AG09309 (cell line): ENCODE measurements around the gene TBX6.
"Not testable (repeated sequence)": the region's sequence is repeated elsewhere in the genome, so short reads cannot be mapped to it uniquely, and the experiment has no call there.

ENCODE experiments used
- DNase-seq: peaks from one replicate; pipeline ENCODE4 v3.0.0-alpha.2; 2010; ENCODE audit warnings: low read depth
- H3K4me3 ChIP-seq: 2 replicates; pipeline ENCODE4 v1.5.1; 2011; ENCODE audit warnings: mild to moderate bottlenecking, low read depth, low read length, moderate library complexity; ENCODE audit not compliant: control insufficient read depth
- TF ChIP-seq, protein P1 (sequence below): IDR thresholded peaks from 2 replicates; pipeline ENCODE4 v1.5.1; 2011; ENCODE audit warnings: mild to moderate bottlenecking, low read depth, low read length, inconsistent platforms; ENCODE audit not compliant: insufficient read depth, control insufficient read depth; ENCODE audit errors: missing control alignments

The TBX6 gene

DNA sequence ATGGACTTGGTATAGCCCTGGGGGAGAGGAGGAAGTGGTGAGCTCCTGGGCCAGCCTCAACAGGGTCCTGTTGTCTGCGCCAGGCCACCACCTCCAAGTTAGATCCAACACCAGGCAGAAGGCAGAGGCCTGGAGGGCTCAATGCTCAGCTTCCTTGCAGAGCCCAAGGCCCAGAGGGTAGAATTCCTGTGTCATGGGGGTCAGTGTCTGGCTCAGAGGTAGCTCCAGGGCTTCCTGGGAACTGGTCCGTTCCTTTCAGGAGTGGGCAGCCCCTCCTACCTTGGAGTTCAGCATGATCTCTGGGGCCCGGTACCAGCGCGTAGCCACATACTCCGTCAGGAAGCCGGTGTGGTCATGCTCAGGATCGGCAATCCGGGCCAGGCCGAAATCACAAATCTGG is 26.0 kb upstream of the TBX6 start:
- TF ChIP-seq, protein P1, sequence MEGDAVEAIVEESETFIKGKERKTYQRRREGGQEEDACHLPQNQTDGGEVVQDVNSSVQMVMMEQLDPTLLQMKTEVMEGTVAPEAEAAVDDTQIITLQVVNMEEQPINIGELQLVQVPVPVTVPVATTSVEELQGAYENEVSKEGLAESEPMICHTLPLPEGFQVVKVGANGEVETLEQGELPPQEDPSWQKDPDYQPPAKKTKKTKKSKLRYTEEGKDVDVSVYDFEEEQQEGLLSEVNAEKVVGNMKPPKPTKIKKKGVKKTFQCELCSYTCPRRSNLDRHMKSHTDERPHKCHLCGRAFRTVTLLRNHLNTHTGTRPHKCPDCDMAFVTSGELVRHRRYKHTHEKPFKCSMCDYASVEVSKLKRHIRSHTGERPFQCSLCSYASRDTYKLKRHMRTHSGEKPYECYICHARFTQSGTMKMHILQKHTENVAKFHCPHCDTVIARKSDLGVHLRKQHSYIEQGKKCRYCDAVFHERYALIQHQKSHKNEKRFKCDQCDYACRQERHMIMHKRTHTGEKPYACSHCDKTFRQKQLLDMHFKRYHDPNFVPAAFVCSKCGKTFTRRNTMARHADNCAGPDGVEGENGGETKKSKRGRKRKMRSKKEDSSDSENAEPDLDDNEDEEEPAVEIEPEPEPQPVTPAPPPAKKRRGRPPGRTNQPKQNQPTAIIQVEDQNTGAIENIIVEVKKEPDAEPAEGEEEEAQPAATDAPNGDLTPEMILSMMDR: no peak
- H3K4me3 ChIP-seq: no peak overlapping the region
- no peak for DNase-seq

DNA sequence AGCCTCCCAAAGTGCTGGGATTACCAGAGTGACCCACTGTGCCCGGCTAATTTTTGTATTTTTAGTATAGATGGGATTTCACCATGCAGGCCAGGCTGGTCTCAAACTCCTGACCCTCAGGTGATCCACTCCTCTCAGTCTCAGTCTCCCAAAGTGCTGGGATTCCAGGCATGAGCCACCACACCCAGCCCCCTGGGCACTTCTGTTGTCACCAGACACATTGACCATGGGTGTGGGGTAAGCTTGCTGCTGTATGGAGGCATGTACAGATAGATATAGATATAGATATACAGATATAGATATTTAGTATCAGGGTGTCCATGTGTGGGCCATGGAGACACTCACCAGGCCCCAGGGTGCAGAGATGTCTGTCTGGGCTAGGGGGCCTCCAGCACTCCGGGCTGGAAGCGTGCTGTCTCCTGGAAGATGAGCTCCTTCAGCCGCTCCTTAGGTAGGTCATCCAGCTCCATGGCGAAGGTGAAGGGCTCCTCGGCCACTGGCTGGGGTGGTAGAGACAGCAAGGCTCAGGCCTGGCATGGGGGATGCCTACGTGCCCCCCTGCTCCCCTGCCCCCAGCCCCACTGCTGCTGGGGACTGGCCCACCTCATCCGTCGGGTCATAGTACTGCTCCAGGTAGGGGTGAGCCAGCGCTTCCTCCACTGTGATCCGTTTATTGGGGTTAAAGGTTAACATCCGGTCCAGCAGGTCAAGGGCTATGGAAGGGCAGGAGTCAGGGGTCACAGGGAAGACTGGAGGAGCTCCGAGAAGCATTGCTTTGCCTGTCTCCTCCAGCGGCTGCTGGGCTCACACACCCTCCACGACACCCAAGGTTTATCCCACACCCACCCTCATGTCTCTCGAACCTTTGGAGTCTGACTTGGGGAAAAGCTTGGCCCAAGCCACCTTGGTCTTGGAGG is 24.8 kb upstream of the TBX6 start:
- TF ChIP-seq, protein P1: no peak
- no peak overlapping the region for H3K4me3 ChIP-seq

DNA sequence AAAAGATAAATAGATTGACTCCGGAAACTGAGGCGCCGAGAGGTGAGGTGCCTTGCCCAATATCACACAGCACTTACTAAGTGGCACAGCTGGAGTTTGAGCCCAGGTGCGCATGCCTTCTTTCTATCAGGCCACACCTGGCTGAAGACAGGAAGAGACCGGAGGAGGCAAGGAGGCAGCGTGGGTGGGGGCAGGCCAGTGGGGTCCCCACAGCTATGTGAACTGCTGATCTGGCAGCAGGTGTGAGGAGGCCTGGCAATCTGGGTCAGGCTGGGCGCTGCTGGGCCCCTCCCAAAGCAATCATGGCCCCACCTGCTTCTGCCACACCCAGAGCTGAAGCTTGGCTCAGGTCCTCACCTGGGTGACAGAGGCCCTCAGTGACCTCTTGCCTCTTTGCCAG is 23.5 kb upstream of the TBX6 start:
- H3K4me3 ChIP-seq: no peak overlapping the region
- TF ChIP-seq, protein P1: no peak
- DNase-seq: no peak

More for the DNA sequence above, 24.8 kb upstream of the TBX6 start:
- DNase-seq: no peak

DNA sequence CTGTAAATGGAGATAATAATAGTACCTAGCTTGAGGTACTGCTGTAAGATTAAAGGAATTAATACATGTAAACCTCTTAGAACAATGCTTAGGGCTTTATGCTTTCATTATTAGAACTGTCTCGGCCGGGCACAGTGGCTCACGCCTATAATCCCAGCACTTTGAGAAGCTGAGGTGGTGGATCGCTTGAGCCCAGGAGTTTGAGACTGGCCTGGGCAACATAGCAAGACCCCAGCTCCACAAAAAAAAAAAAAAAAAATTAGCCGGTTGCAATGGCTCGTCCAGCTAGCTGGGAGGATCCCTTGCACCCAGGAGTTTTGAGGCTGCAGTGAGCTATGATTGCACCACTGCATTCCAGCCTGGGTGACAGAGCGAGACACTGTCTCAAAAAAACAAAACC is 23.1 kb upstream of the TBX6 start:
- DNase-seq, H3K4me3 ChIP-seq: not testable (repeated sequence)

DNA sequence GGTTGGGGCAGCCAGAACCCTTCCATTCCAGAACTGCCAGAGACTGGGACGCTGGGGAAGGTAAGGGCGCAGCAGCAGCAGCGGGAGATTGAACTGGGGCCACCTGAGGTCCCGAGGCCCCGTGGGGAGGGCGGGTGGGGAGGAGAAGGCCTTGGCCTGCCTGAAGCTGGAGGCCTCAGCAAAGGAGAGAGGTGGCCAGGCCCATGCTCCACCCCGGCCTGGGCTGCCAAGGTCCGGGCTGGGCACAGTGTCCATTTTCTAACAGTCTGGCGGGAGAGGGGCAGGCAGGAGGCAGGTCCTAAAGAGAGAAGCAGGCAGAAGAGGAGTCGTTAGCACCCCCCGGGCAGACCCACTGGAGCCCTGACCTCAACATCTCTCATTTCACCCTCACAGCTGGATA is 22.7 kb upstream of the TBX6 start:
- TF ChIP-seq, protein P1: no peak
- no peak overlapping the region for H3K4me3 ChIP-seq
- DNase-seq: no peak

DNA sequence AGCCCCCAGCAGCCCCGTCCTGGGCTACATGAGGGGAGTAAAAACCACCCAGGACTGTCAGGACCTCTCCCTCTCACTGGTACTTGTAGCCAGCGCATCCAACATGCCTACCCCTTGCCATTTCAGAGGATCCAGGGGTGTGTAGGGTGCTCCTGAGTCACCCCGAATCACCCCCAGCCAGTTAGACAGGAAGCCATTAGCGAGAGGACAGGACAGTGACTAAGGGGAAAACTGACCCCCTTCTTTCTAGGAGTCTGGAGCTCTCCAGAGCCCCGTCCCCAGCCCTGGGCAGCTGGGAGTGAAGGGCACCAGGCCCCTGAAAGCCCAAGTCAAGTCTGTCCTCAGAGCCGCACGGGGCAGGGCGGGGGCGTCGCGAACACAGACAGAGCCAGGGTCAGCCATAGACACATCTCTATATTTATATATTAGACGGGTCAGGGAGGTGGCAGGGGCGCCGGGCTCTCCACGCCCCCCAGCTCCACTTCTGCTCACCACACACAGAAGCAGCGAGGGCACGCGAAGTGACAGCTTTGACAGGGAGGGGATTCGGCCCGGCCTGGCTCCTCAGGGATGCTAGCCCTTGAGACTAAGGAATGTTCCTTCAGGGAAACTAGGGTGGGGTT is 22.1 kb upstream of the TBX6 start:
- no peak overlapping the region for H3K4me3 ChIP-seq
- TF ChIP-seq, protein P1: no peak
- no peak for DNase-seq

DNA sequence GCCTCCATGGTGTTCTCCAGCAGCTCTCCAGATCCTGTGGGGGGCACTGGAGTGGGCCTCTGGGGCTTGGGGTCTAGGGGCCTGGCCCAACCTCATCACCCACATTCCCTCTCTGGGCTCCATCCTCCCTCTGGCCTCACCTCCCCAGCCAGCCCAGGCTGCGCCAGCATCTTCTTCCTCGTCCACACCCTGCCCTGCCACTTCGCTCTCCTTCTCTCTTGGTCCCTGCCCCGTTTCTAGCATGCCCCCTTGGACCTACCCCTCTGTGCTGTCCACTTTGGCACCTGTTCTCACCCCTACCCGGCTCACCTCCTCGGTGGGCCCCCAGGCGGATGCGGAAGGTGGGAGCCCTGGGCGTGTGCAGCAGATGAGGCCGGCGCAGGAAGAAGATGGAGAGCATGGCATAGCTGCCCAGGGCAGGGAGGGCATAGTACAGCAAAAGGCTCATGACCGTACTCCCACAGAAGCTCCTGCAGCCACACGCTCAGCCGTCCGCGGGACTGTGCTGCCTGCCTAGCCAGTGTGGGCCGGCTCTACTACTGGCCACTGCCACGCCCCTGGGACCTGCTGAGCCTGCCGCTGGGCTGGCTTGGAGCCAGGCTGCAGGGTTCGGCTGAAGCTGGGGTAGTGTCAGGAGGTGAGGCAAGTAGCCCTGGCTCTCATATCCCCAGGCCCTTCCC is 21.4 kb upstream of the TBX6 start, which contains the start of gene GDPD3:
GDPD3 (minus strand) TSS at position 507 of the 680 bp plus-strand sequence; CDS start at position 448, 59 bp downstream.
- TF ChIP-seq, protein P1: no peak
- H3K4me3 ChIP-seq: no peak within 1 kb of the TSS
- no peak for DNase-seq
